WTC11 (cell line): ENCODE measurements around the gene DEFB116. TPM values are rescaled to one million over a fixed set of nuclear protein-coding genes. Genes with fewer than 3 reads are reported as not detected.

Source experiments
- ATAC-seq: fragments of 200-7000 bp; cut with Tn5 transposase; 2 replicates; pipeline ENCODE4 v1.10.0; 2021; ENCODE audit warnings: mild to moderate bottlenecking, moderate library complexity
- CTCF ChIA-PET: fragments of 300-600 bp; sonication (Branson Sonifier 250); formaldehyde crosslinking; loops from one replicate; lab custom pipeline; 2021; ENCODE audit warnings: antibody characterized with exemption; lab: Charles Lee
- POLR2A ChIA-PET: fragments of 350-600 bp; sonication (Branson Sonifier 250); formaldehyde crosslinking; loops from one replicate; lab custom pipeline; 2021; ENCODE audit warnings: antibody characterized with exemption; lab: Charles Lee
- DNase-seq: peaks from one replicate; pipeline ENCODE4 v3.0.0; 2021; ENCODE audit warnings: low spot score
- H3K27ac Mint-ChIP-seq: 2 replicates; pipeline ENCODE4 v1.8.0; 2021; ENCODE audit warnings: mixed read lengths
- H3K27me3 Mint-ChIP-seq: 2 replicates; pipeline ENCODE4 v1.8.0; 2021; ENCODE audit warnings: low read depth, mild to moderate bottlenecking, moderate library complexity, mixed read lengths
- H3K36me3 Mint-ChIP-seq: 2 replicates; pipeline ENCODE4 v1.8.0; 2021; ENCODE audit warnings: mixed read lengths
- H3K4me1 Mint-ChIP-seq: 2 replicates; pipeline ENCODE4 v1.8.0; 2022; ENCODE audit warnings: mixed read lengths
- H3K4me3 Mint-ChIP-seq: 2 replicates; pipeline ENCODE4 v1.8.0; 2021; ENCODE audit warnings: mild to moderate bottlenecking, moderate library complexity, mixed read lengths
- H3K9me3 Mint-ChIP-seq: 2 replicates; pipeline ENCODE4 v1.8.0; 2021; ENCODE audit warnings: mixed read lengths
- ATF6 ChIP-seq: sonication (generic); formaldehyde crosslinking; IDR thresholded peaks from 2 replicates; pipeline ENCODE4 v1.8.1; 2023; ENCODE audit warnings: mild to moderate bottlenecking, missing genetic modification reagents
- total RNA-seq: library from RNA; stranded (reverse); gene quantifications from 3 replicates; pipeline ENCODE4 v1.2.3, GENCODE V29; 2021

The DEFB116 gene
- total RNA-seq, 1 experiment from 2014 or later: not detected

- no peaks in the 10 kb centered on the region for H3K4me1 Mint-ChIP-seq
- no peak overlapping the region for H3K27ac Mint-ChIP-seq
- H3K4me3 Mint-ChIP-seq: no peak overlapping the region
- H3K36me3 Mint-ChIP-seq: peaks cover 73% of the 10 kb centered on the region
- peaks cover 95% of the 10 kb centered on the region for H3K9me3 Mint-ChIP-seq
- ChIA-PET POLR2A (no interaction called here), CTCF (no interaction called here)
- no peak for ATAC-seq
- TF ChIP-seq ATF6 (CRISPR knock-in tag): no peak
- DNase-seq: no peak
- H3K27me3 Mint-ChIP-seq: peaks cover 5% of the 10 kb centered on the region; the same call in 1 of the 2 replicates
Observed at GRCh38 chr20:31256959-31257358, 51.4 kb downstream of the DEFB116 start.

Other genes with a start within 250 kb of the DEFB116 start
- not detected in 3 replicates for gene DEFB115, start 50.9 kb downstream of the DEFB116 start, total RNA-seq
- gene DEFB118, start 60.0 kb upstream of the DEFB116 start, total RNA-seq: not detected in 3 replicates
- not detected in 3 replicates for gene DEFB119, start 82.0 kb upstream of the DEFB116 start, total RNA-seq
- not detected in 3 replicates for gene DEFB121, start 97.6 kb upstream of the DEFB116 start, total RNA-seq
- not detected in 3 replicates for gene DEFB123, start 132.0 kb upstream of the DEFB116 start, total RNA-seq
- not detected in 3 replicates for gene DEFB124, start 166.5 kb upstream of the DEFB116 start, total RNA-seq
- not detected in 3 replicates for gene REM1, start 166.7 kb upstream of the DEFB116 start, total RNA-seq
- gene HM13, start 205.9 kb upstream of the DEFB116 start, total RNA-seq: 93.3 to 103 TPM (median 101 TPM) in 3 replicates